GM12878 (cell line): ENCODE results near the gene WDR64. TPM values are rescaled to one million over a fixed set of nuclear protein-coding genes. Genes with fewer than 3 reads are reported as not detected.

Experiments
- ATAC-seq: fragments of 200-7000 bp; cut with Tn5 transposase; 3 replicates; pipeline ENCODE4 v1.9.1; 2020; ENCODE audit warnings: mild to moderate bottlenecking, moderate library complexity
- BruUV-seq: library from RNA; stranded (reverse); fragments of 400-500 nt; replicated peaks from 2 replicates; lab custom pipeline; 2021; lab: Mats Ljungman, UMichigan
- CTCF ChIA-PET: fragments of 300-600 bp; sonication (Branson Sonifier 250); formaldehyde crosslinking; extraction: SDS; loops from one replicate; lab custom pipeline; 2021; ENCODE audit warnings: inconsistent platforms; lab: Yijun Ruan, JAX
- POLR2A ChIA-PET: fragments of 350-600 bp; formaldehyde crosslinking; extraction: SDS; loops from one replicate; lab custom pipeline; 2021; ENCODE audit warnings: inconsistent platforms; lab: Charles Lee
- RAD21 ChIA-PET: fragments of 300-600 bp; sonication (Branson Sonifier 250); formaldehyde crosslinking; loops from one replicate; lab custom pipeline; 2023; ENCODE audit warnings: antibody characterized with exemption; ENCODE audit not compliant: unreplicated experiment; lab: Charles Lee
- SMC1A ChIA-PET: fragments of 300-600 bp; sonication (Branson Sonifier 250); formaldehyde crosslinking; loops from one replicate; lab custom pipeline; 2023; ENCODE audit not compliant: unreplicated experiment, uncharacterized antibody; lab: Charles Lee
- DNase-seq: peaks from one replicate; pipeline ENCODE4 v3.0.0-alpha.2; 2011; ENCODE audit warnings: low read depth, low spot score
- FAIRE-seq: peaks from 3 replicates; lab custom pipeline; 2011; peaks lifted over from hg19 to GRCh38; lab: Jason Lieb, UNC
- H2AFZ ChIP-seq: 2 replicates; pipeline ENCODE4 v1.6.0; 2011; ENCODE audit warnings: low read depth, low read length, control low read depth; ENCODE audit not compliant: control insufficient read depth
- H3K27ac ChIP-seq: 2 replicates; pipeline ENCODE4 v1.5.1; 2011; ENCODE audit warnings: control low read depth; ENCODE audit not compliant: control insufficient read depth, insufficient read depth
- H3K27me3 ChIP-seq, 2 experiments: replicated peaks in 1 of 2; 2 replicates each; pipeline versions ENCODE4 v1.6.0 to v1.6.1; 2011; ENCODE audit warnings: low read length in 1 of 2; ENCODE audit not compliant: control insufficient read depth in 2 of 2, insufficient read depth in 2 of 2
- H3K36me3 ChIP-seq, 2 experiments: 2 replicates each; pipeline ENCODE4 v1.5.1; 2011; ENCODE audit warnings: low read length in 1 of 2; ENCODE audit not compliant: control insufficient read depth in 2 of 2, insufficient read depth in 2 of 2
- H3K4me1 ChIP-seq: 2 replicates; pipeline ENCODE4 v1.6.1; 2011; ENCODE audit warnings: mild to moderate bottlenecking, low read length, moderate library complexity, mixed read lengths; ENCODE audit not compliant: control insufficient read depth, insufficient read depth
- H3K4me2 ChIP-seq: 2 replicates; pipeline ENCODE4 v1.6.0; 2011; ENCODE audit warnings: control low read depth; ENCODE audit not compliant: control insufficient read depth, insufficient read depth
- H3K4me3 ChIP-seq: fragments of 200-600 bp; sonication (generic); 2 replicates; pipeline ENCODE4 v1.5.1; 2016
- H3K79me2 ChIP-seq: 2 replicates; pipeline ENCODE4 v1.6.0; 2011; ENCODE audit warnings: low read length; ENCODE audit not compliant: control insufficient read depth, insufficient read depth
- H3K9ac ChIP-seq: 2 replicates; pipeline ENCODE4 v1.8.0; 2011; ENCODE audit warnings: low read length, control low read depth, mixed read lengths; ENCODE audit not compliant: control insufficient read depth, insufficient read depth
- H3K9me3 ChIP-seq: replicated peaks from 3 replicates; pipeline ENCODE4 v1.5.1; 2011; ENCODE audit warnings: mild to moderate bottlenecking, low read length; ENCODE audit not compliant: control insufficient read depth, insufficient read depth
- H4K20me1 ChIP-seq: 2 replicates; pipeline ENCODE4 v1.6.0; 2011; ENCODE audit not compliant: control insufficient read depth, insufficient read depth
- ASH2L ChIP-seq: fragments of 300-600, 200-600 bp; sonication (generic); IDR thresholded peaks from 2 replicates; pipeline ENCODE4 v1.6.1; 2017; ENCODE audit warnings: low read depth, mild to moderate bottlenecking, borderline replicate concordance
- EED ChIP-seq: sonication (generic); IDR thresholded peaks from 2 replicates; pipeline ENCODE4 v1.6.1; 2016; ENCODE audit warnings: antibody characterized with exemption, low read depth
- FOXM1 ChIP-seq: IDR thresholded peaks from 2 replicates; pipeline ENCODE4 v1.6.1; 2012; ENCODE audit warnings: low read depth, mild to moderate bottlenecking, inconsistent platforms, low read length, moderate library complexity
- PKNOX1 ChIP-seq: fragments of 450-650 bp; IDR thresholded peaks from 2 replicates; pipeline ENCODE4 v1.6.1; 2016; ENCODE audit warnings: mild to moderate bottlenecking
- RCOR1 ChIP-seq: conservative IDR thresholded peaks from 2 replicates; pipeline ENCODE4 v1.6.1; 2012; ENCODE audit warnings: low read depth, low read length, improper control_type of control experiment
- TAF1 ChIP-seq: IDR thresholded peaks from 2 replicates; pipeline ENCODE4 v1.6.1; 2011; ENCODE audit warnings: mild to moderate bottlenecking, low read depth, low read length, borderline replicate concordance
- TCF3 ChIP-seq: IDR thresholded peaks from 2 replicates; pipeline ENCODE4 v1.6.1; 2012; ENCODE audit warnings: low read depth, mild to moderate bottlenecking, low read length, borderline replicate concordance; ENCODE audit not compliant: insufficient read depth
- ZNF687 ChIP-seq: fragments of 450-650 bp; IDR thresholded peaks from 2 replicates; pipeline ENCODE4 v1.6.1; 2017; ENCODE audit warnings: mild to moderate bottlenecking, moderate library complexity
- WGBS: methylation state at CpG from one replicate; pipeline ENCODE4 v1.1.6; 2016; ENCODE audit warnings: low lambda C conversion rate; ENCODE audit not compliant: insufficient replicate concordance, insufficient coverage; ENCODE audit errors: missing lambda C conversion rate; 5-methylcytosine and 5-hydroxymethylcytosine counted together
- in situ Hi-C: fragments of 300-500 bp; cut with MboI; formaldehyde crosslinking; loops from 9 replicates; pipeline ENCODE4 v1.14.3; 2018; ENCODE audit warnings: mixed read lengths
- intact Hi-C: fragments of 100-400 bp; cut with micrococcal nuclease; formaldehyde crosslinking; loops from one replicate; pipeline ENCODE4 v1.14.2; 2022; ENCODE audit not compliant: unreplicated experiment
- polyA plus RNA-seq, 11 experiments: library from polyadenylated mRNA; depleted of rRNA in 4 of 11; unstranded in 6 of 11; stranded (reverse) in 5 of 11; fragments of >200 nt; fragmentation: Nextera tagmentation in 4 of 11; fragmentation: Illumina TruSeq in 1 of 11; extraction: Ambion mirVana in 4 of 11; extraction: Trizol in 1 of 11; gene quantifications; 1 replicate in 1 of 11; 2 replicates in 10 of 11; pipeline versions ENCODE4 v1.2.1 to v1.2.3, GENCODE V29; 2011 to 2016; ENCODE audit warnings: inconsistent platforms in 2 of 11, missing spikeins in 2 of 11, low read depth in 1 of 11
- total RNA-seq, 4 experiments: library from RNA; depleted of rRNA in 3 of 4; stranded (reverse); fragments of >200 nt in 3 of 4; fragmentation: Illumina TruSeq in 1 of 4; extraction: Trizol in 1 of 4; gene quantifications; 2 replicates each; pipeline versions ENCODE4 v1.2.1 to v1.2.3, GENCODE V29; 2013 to 2021
- TF ChIP-seq, protein P1 (sequence below): IDR thresholded peaks from 2 replicates; pipeline ENCODE4 v1.6.1; 2012; ENCODE audit warnings: low read length, inconsistent platforms
- TF ChIP-seq, protein P2 (sequence below): fragments of 450-650 bp; IDR thresholded peaks from 2 replicates; pipeline ENCODE4 v1.6.1; 2017; ENCODE audit warnings: mild to moderate bottlenecking
- TF ChIP-seq, protein P3 (sequence below): IDR thresholded peaks from 2 replicates; pipeline ENCODE4 v1.6.1; 2011; ENCODE audit warnings: low read depth, low read length, improper control_type of control experiment, borderline replicate concordance
- TF ChIP-seq, protein P4 (sequence below): IDR thresholded peaks from 2 replicates; pipeline ENCODE4 v1.6.1; 2011; ENCODE audit warnings: borderline replicate concordance, low read depth, mild to moderate bottlenecking, moderate library complexity, mixed read lengths, low read length; ENCODE audit not compliant: insufficient read depth; ENCODE audit errors: extremely low read length

WDR64 gene
- total and polyA plus RNA-seq, 10 of the 15 experiments (the other 5 are each of a cell fraction or from before 2014, with no cell fraction given), result 0.01 TPM; not detected in 9

- in situ Hi-C loops (no loop called here), intact Hi-C loops (no loop called here)
- 32% methylated on average over 5 of the region's 5 CpGs for WGBS
- Histone ChIP-seq H3K4me3 (no peak overlapping the region), H2AFZ (no peak overlapping the region), H4K20me1 (no peaks in the 10 kb centered on the region), H3K27me3 (no peaks in the 10 kb centered on the region), H3K9me3 (no peaks in the 10 kb centered on the region), H3K9ac (no peak overlapping the region), H3K4me1 (no peaks in the 10 kb centered on the region), H3K27ac (no peak overlapping the region), H3K79me2 (no peaks in the 10 kb centered on the region), H3K36me3 (no peaks in the 10 kb centered on the region), H3K4me2 (no peak overlapping the region)
- POLR2A ChIA-PET, result no interaction called here
- FAIRE-seq (no peak), DNase-seq (no peak), ATAC-seq (no peak)
- TF ChIP-seq TAF1 (no peak), EED (no peak), PKNOX1 (no peak), ASH2L (no peak), FOXM1 (no peak), ZNF687 (no peak), RCOR1 (no peak), TCF3 (no peak)
- TF ChIP-seq, protein P1, sequence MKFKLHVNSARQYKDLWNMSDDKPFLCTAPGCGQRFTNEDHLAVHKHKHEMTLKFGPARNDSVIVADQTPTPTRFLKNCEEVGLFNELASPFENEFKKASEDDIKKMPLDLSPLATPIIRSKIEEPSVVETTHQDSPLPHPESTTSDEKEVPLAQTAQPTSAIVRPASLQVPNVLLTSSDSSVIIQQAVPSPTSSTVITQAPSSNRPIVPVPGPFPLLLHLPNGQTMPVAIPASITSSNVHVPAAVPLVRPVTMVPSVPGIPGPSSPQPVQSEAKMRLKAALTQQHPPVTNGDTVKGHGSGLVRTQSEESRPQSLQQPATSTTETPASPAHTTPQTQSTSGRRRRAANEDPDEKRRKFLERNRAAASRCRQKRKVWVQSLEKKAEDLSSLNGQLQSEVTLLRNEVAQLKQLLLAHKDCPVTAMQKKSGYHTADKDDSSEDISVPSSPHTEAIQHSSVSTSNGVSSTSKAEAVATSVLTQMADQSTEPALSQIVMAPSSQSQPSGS, result no peak
- TF ChIP-seq, protein P2, sequence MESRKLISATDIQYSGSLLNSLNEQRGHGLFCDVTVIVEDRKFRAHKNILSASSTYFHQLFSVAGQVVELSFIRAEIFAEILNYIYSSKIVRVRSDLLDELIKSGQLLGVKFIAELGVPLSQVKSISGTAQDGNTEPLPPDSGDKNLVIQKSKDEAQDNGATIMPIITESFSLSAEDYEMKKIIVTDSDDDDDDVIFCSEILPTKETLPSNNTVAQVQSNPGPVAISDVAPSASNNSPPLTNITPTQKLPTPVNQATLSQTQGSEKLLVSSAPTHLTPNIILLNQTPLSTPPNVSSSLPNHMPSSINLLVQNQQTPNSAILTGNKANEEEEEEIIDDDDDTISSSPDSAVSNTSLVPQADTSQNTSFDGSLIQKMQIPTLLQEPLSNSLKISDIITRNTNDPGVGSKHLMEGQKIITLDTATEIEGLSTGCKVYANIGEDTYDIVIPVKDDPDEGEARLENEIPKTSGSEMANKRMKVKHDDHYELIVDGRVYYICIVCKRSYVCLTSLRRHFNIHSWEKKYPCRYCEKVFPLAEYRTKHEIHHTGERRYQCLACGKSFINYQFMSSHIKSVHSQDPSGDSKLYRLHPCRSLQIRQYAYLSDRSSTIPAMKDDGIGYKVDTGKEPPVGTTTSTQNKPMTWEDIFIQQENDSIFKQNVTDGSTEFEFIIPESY, result no peak
- TF ChIP-seq, protein P3, sequence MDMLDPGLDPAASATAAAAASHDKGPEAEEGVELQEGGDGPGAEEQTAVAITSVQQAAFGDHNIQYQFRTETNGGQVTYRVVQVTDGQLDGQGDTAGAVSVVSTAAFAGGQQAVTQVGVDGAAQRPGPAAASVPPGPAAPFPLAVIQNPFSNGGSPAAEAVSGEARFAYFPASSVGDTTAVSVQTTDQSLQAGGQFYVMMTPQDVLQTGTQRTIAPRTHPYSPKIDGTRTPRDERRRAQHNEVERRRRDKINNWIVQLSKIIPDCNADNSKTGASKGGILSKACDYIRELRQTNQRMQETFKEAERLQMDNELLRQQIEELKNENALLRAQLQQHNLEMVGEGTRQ, result no peak
- TF ChIP-seq, protein P4, sequence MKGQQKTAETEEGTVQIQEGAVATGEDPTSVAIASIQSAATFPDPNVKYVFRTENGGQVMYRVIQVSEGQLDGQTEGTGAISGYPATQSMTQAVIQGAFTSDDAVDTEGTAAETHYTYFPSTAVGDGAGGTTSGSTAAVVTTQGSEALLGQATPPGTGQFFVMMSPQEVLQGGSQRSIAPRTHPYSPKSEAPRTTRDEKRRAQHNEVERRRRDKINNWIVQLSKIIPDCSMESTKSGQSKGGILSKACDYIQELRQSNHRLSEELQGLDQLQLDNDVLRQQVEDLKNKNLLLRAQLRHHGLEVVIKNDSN, result no peak
- no TSS peak for BruUV-seq
- SMC1A ChIA-PET, result no interaction called here
- RAD21 ChIA-PET, result no interaction called here
- CTCF ChIA-PET, result interaction anchor here (0.9 kb wide), 1 partner anchor 49 kb away, joined by 3 read pairs; no protein-coding TSS in a partner anchor
These were observed 8.4 kb downstream of the WDR64 start for GRCh38 chr1:241660424-241660972.
